Embryonic facial prominence (tissue), 1 donor: Measurements from ENCODE around the gene RAB3GAP1.
"Not testable (repeated sequence)": the region's sequence is repeated elsewhere in the genome, so short reads cannot be mapped to it uniquely, and the experiment has no call there.

ENCODE experiments used
- DNase-seq: peaks from one replicate; pipeline ENCODE4 v3.0.0-alpha.2; 2016; ENCODE audit errors: extremely low spot score

Gene RAB3GAP1

DNA sequence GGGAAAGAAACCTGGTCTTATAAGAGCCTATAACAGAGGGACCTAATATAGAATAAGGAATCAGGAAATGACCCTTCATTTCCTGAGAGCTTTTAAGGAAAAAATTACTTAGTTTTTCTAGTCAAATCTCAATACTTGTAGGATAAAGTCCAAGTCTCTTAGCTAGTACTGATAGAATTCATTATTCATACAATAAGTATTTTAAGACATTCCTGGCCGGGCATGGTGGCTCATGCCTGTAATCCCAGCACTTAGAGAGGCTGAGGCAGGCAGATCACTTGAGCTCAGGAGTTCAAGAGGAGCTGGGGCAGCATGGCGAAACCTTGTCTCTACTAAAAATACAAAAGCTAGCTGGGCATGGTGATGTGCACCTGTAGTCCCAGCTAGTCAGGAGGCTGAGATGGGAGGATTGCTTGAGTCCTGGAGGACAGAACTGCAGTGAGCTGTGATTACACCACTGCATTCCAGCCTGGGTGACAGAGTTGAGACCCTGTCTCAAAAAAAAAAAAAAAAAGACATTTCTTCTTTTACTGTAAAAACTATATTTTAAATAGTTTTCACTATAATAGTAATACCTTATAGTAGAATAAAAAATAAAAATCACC is 3.2 kb downstream of the RAB3GAP1 start:
- DNase-seq, result no peak

DNA sequence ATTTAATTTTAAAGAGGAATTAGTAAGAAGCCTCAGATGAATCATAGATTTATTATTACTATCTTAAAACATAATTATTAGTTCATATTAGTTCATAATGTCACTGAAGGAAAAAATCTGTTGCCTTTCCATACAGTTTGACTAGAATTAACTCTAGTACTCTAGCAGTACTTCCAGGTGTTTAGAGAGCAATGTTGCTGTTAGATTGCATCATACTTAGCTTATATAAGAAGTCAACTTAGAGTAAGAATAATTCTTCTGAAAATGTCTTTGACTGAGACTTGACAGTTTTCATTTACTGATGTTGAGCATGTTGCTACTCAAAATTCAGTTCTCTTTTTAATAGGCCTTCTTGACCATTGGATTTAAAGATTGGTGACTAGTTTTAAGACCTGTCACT is 4.7 kb downstream of the RAB3GAP1 start:
- DNase-seq, result no peak

DNA sequence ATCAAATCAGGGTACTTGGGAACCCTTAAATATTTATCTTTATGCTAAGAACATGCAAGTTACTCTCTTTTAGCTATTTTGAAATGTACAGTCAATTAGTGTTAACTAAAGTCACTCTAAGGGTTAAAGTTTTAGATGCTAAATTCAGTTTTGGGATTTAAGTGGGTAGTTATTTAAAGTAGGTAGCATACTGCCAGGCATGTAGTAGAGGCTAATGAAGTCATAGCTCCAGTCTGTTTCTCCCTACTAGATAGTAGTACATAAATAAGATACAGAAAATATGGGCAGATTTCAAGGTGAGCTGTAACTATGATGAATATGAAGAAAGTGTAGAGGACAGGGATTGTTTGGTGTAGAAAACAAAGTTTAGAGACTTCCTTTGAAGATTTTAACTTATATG is 7.5 kb downstream of the RAB3GAP1 start:
- no peak for DNase-seq

DNA sequence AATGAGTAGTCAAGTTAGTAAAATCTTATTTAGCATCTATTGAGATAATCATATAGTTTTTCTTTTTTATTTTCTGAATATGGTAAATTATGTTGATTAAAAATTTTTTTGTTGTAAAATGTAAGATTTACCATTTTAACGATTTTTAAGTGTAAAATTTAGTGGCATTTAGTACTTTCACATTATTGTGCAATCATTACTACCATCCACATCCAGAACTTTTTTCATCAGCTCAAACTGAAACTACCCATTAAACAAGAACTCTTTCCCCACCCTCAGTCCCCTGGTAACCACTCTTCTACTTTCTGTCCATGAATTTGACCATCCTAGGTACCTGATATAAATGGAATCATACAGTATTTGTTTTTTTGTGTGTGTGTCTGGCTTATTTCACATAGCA is 11.1 kb downstream of the RAB3GAP1 start:
- DNase-seq, result no peak

DNA sequence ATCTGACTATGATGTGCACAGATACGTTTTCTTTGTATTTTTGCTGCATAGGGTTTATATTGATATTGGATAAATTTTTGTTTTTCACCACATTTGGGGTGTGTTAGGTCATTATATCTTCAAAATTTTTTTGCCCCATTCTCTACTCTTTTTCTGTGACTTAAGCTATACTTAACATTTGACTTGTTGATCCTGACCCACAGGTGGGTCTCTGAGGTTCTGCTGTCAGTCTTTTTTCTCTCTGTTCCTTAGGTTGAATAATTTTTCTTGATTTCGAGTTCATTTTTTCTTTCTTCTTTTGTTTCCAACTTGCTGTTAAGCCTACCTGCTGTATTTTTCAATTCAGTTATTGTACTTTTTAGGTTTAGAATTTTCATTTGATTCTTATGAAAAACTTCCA is 12.1 kb downstream of the RAB3GAP1 start:
- DNase-seq, result no peak

DNA sequence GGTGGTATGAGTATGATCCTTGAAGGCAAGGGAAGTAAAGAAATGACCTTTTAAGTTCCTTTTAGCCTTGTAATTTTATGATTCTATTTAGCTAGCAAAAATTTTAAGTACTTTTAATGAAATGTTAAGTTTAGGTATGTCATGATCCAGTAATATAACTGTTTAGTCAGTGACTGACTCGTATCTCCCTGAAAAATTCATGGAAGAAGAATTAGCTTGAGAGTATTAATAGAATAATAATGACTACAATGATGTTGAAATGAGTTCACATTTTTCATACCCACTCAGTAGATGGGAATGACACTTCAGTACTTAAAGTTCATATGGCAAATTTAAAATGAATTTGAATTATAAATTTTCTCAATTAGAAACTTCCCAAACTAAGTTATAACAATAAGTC is 14.6 kb downstream of the RAB3GAP1 start:
- no peak for DNase-seq

DNA sequence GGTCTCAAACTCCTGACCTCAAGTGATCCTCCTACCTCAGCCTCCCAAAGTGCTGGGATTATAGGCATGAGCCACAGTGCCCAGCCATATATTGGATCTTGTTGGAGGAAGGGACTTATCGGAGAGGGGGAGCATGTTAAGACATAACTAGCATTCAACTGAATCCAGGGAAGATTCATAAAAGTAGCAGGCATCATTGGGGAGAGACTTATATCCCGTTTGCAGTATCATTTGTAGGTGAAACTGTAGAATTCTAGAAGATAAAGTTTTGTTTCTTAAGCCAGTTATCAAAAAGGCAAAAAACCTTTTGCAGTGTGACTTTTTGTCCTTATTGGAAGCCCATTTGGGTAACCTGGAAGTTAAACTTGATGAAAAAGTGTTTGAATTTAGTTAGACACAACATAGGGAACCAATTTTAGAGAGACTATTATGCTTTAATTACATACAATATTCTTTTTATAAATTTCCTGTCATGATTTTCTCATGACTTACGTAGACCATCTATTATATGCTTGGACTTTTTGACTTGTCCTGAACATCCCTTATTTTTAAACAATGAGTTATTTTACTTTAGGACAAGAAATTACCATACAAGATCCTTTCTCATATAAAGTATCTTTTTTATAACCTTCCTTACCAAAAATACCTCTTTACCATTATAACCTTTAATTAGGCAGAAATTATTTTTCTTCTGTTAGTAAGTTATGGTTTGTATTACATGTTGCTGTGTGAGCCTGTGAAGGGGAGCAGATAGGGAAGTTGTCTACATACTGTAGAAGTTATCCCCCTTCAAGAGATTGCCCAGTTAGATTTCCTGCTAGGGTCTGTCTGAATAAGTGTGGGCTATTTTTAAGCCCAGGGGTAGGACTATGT is 20.3 kb downstream of the RAB3GAP1 start:
- DNase-seq, result no peak

DNA sequence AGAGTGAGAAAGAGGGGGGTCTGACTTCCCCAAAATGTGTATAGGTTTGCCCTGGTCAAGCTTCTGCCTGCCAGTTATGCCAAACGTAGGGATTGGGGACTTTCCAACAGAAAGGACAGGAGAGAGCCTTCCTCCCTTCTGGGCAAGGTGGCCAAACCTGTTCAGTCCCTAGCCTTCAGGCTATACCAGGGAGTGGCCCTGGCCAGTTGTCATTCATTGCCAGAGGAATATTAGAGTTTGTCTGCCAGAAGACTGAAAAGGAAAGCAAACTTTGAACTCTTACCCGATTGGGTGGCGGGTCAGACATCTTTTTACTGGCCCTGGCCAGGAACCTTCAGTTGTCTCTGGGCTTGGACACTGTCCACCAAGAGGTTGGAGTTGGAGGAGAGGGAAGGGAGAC is 22.1 kb downstream of the RAB3GAP1 start:
- no peak for DNase-seq

DNA sequence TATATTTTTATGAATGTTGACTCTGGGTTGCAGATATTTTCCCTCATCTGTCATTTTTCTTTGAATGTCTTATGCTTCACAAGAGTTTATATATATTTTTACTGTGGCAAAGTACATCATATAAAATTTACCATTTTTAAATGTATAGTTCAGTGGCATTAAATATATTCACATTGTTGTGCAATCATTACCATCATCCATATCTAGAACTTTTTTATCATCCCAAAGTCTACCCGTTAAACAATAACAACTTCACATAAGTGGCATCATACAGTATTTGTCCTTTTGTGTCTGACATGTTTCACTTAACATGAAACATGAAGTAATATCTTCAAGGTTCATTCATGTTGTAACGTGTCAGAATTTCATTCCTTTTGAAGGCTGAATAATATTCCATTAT is 24.5 kb downstream of the RAB3GAP1 start:
- DNase-seq, result no peak

DNA sequence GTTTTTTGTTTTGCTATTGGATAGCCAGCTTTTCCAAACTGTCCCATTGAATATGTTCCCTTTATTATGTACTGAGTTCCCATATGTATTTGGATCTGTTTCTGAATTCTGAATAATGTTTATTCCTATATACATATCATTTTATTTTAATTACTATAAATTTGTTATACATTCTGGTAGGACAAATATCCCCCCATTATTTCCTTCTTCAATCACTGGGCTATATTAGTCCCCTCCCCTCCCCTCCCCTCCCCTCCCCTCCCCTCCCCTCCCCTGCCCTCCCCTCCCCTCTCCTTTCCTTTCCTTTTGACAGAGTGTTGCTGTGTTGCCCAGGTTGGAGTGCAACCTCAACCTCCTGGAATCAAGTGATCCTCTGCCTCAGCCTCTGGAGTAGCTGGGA is 26.3 kb downstream of the RAB3GAP1 start:
- DNase-seq, result no peak

DNA sequence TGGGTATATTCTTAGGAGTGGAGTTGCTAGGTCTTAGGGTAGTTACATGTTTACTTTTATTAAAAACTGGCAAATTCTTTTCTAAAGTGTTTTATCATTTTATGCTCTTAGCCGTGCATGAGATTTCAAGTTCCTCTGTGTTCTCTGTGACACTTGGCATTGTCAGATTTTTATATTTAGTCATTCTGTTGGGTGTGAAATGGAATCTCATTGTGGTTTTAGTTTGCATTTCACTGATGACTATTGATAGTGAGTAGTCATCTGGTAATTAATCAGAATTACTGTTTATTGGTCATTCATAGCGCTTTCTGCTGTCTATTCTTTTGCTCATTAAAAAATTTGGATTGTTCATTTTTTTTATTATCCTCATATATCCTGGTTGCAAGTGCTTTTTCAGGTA is 34.1 kb downstream of the RAB3GAP1 start:
- DNase-seq, result no peak

DNA sequence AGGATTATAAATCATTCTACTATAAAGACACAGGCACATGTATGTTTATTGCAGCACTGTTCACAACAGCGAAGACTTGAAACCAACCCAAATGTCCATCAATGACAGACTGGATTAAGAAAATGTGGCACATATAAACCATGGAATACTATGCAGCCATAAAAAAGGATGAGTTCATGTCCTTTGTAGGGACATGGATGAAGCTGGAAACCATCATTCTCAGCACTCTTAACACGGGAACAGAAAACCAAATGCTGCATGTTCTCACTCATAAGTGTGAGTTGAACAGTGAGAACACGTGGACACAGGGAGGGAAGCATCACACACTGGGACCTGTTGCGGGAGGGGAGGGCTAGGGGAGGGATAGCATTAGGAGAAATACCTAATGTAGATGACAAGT is 37.5 kb downstream of the RAB3GAP1 start:
- DNase-seq, result not testable (repeated sequence)

DNA sequence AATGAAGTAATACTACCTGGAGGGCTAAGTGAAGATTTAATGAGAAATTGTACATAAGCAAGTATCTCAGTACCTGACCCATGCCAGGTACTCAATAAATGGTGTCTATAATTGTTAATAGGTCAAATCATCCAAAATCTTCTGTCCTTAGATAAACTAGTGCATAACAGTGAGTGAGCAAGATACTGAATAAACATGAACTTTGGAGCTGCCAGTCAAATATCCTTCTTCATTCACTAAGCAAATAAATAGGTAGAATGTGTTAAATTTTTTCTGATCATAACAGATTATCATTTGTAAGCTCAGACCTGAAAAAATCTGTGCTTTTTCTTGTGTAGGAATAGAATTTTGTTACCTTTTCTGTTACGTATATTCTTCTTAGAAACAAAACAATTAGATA is 39.6 kb downstream of the RAB3GAP1 start:
- DNase-seq, result no peak

DNA sequence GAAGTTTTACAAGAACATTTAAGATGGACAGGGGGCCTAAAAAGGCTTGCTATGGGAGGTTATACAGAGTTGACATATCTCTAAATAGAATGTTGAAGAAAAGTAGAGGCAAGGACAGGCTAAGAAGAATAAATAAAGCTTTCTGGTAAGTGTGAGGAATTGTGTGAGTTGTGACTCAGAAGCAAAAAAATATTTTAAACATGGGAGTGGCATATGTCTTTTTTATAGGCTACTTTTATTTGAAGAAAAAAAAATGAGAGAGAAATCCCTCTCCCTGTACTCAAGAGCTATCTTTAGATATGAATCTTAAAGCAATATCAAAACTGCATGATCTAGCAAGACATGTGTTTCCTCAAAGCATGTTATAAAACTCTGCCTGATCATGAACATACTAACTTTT is 41.1 kb downstream of the RAB3GAP1 start:
- no peak for DNase-seq

DNA sequence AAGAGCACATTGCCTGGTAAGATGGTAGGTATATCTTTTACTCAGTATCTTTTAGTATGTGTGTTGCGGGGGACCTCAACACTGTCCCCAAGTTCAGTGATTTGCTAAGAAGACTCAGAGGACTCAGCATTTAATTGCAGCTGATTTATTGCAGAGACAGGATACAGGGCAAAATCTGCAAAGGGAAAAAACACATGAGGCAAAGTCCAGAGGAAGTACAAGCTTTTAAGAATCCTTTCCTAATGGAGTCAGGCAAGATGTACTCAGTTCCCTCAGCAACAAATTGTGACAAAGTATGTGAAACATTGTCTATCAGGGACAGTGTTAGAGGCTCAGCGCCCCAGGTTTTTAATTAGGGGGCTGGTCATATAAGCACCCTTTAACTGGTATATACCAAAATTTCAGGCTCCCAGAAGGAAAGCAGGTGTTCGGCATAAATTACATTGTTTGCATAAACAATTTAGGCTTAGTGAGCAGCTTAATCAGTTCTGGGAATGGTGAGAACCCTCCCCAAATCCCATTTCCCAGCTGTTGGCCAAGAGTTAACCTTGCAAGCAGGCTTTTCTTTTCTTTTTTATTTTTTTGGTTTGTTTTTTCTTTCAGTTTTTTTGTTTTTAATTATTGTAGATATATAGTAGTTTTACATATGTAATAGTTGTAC is 41.7 kb downstream of the RAB3GAP1 start:
- DNase-seq, result no peak

DNA sequence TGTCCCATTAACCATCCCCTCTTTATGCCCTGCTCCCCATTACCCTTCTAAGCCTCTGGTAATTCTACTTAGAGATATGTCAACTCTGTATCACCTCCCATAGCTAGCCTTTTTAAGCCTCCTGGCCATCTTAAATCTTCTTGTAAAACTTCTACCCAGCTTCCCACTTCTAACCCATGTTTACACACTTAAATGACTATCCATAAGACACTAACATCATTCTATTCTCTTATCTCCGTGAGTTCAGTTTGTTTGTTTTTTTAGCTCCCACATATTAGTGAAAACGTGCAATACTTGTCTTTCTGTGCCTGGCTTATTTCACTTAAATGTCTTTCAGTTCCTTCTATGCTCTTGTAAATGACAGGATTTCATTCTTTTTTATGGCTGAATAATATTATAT is 42.4 kb downstream of the RAB3GAP1 start:
- DNase-seq, result no peak

DNA sequence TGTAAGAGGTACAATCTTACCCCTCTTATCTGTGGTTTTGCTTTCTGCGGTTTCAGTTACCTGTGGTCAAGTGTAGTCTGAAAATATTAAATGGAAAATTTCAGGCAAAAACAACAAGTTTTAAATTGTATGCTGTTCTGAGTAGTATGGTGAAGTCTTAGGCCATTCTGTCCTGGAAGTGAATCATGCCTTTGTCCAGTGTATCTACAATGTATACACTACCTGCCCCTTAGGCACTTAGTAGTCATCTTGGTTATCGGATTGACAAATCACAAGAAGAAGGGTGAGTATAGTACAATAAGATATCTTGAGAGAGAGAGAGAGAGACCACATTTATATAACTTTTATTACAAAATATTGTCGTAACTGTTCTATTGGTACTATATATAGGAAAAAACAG is 43.5 kb downstream of the RAB3GAP1 start:
- DNase-seq, result no peak

DNA sequence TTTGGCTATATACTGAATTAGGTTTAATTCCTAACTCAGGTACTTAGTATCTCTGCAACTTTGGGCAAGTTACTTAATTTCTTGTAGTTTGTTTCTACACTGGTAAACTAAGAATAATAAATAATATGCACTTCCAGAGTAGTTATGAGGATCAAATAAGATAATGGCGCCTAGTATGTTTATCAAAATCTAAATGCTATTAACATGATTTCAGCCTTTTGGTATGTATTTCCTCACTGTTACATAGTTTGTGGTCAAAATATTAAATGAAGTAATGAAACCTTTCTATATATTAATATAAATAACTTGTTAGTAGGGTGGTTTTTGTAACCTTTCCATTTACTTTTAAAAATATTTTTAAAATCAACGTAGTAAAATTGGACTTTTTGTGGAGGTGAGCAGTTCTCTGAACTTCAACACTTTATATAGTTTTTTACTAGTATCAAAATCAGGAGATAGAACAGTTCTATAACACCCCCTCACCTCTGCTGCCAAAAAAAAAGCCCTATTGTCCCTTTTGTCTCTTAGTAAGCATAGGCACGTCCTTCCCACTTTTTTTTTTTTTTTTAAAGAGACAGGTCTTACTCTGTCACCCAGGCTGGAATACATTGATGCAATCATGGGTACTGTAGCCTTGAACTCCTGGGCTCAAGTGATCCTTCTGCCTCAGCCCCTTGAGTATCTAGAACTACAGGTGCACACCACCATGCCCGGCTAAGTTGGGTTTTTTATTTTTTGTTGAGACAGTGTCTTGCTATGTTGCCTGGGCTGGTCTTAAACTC is 44.8 kb downstream of the RAB3GAP1 start:
- no peak for DNase-seq

DNA sequence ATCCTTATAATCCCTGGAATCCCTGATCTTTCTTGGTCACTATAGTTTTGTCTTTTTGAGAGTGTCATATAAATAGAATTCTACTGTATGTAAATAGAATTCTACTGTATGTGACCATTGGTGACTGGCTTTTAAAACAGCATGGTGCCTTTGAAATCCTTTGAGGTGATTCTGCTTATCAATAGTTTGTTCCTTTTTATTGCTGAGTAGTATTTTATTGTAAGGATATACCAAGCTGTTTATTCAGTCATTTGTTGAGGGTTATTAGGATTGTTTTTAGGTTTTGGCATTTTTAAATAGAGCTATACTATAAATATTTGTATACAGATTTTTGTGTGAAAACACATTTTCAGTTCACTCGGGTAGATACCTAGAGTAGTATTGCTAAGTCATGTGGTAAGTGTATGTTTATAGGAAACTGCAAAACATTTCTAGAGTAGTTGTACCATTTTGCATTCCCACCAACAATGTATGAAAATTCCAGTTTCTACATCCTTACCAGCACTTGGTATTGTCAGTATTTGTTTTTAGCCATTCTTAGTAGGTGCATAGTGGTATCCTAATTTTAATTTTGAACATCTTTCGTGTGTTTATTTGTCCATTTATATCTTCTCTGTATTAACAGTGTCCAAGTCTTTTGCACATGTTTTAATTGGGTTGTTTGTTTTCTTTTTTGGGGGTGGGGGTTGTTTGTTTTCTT is 45.6 kb downstream of the RAB3GAP1 start:
- DNase-seq, result no peak

DNA sequence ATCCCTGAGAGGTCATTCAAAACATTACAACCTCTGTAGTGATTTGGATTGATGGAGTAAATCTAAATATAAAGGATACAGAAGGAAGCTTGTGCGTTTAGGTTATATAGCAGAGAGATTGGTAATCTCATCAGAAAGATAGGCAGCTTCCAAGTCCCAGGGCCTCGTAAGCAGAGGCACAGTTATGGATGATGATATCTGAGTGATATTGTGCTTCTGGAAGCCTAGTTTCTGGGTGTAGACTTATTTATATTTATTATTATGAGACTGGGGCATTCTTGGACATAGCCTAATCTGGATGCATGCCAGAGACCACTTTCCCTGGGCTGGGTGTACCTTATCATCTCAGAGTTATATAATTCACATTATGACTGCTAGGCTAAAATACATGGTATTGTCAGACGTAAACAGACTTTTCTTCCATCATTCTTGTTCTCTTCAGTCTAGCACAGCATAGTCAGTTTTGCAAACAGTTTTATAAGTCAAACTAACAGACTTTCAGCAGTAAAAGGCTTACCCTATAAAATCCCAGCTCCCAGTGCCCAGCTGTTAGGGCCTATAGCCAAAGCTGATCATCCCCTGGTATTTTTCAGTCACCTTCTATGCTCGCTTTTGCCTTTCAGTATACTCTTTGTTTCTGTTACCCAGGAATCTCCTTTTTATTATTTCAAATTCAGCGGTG is 47.9 kb downstream of the RAB3GAP1 start:
- DNase-seq, result no peak

DNA sequence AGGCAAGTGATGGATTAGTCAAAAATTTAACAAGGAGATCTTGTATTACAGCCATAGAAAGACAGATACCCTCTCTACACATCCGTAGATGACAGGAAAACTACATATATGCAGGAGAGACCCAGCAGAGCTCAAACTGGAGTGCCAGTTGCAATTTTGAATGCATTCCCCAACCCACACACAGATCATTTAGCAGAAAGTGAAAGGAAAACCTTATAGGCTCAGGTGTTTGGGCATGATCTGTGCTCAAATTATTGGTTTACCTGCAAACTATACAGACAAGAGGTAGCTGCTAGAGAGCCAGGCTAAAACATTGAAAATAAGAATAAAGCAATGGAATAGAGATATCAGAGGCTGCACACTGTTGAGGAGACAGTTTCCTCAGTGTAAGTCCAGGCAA is 51.8 kb downstream of the RAB3GAP1 start:
- DNase-seq, result no peak
